ENCODE data around the gene PSMB2.

Gene PSMB2

GRCh38 chr1:35572296-35572695 is 69.0 kb downstream of the PSMB2 start:
- no peak for DNase-seq (ENCODE audit: low spot score)

- no peak for DNase-seq (ENCODE audit: low spot score)
Observed at GRCh38 chr1:35571263-35571662, 70.1 kb downstream of the PSMB2 start.

GRCh38 chr1:35570589-35571137 is 70.7 kb downstream of the PSMB2 start:
- DNase-seq (ENCODE audit: low spot score): no peak

- DNase-seq (ENCODE audit: low spot score): no peak
Observed at GRCh38 chr1:35569936-35570335, 71.4 kb downstream of the PSMB2 start.

- DNase-seq (ENCODE audit: low spot score): peak; percentile 90
Observed at GRCh38 chr1:35568975-35569395, 72.3 kb downstream of the PSMB2 start.

- DNase-seq (ENCODE audit: low spot score): no peak
Observed at GRCh38 chr1:35567947-35568558, 73.3 kb downstream of the PSMB2 start.

GRCh38 chr1:35565742-35566133 is 75.6 kb downstream of the PSMB2 start:
- no peak for DNase-seq (ENCODE audit: low spot score)

GRCh38 chr1:35564884-35565741 is 76.2 kb downstream of the PSMB2 start:
- DNase-seq (ENCODE audit: low spot score): no peak

- peak; percentile 83 for DNase-seq (ENCODE audit: low spot score)
Observed at GRCh38 chr1:35564037-35564883, 77.1 kb downstream of the PSMB2 start.

GRCh38 chr1:35563166-35563565 is 78.2 kb downstream of the PSMB2 start:
- DNase-seq (ENCODE audit: low spot score): no peak

GRCh38 chr1:35561972-35562680 is 79.2 kb downstream of the PSMB2 start:
- no peak for DNase-seq (ENCODE audit: low spot score)

GRCh38 chr1:35561297-35561971 is 79.9 kb downstream of the PSMB2 start:
- DNase-seq (ENCODE audit: low spot score): peak; percentile 77

- DNase-seq (ENCODE audit: low spot score): peak; percentile 92
Observed at GRCh38 chr1:35560256-35561225, 80.8 kb downstream of the PSMB2 start.

GRCh38 chr1:35559317-35559944 is 81.9 kb downstream of the PSMB2 start:
- DNase-seq (ENCODE audit: low spot score): peak; percentile 62

GRCh38 chr1:35558374-35559316 is 82.7 kb downstream of the PSMB2 start:
- no peak for DNase-seq (ENCODE audit: low spot score)

GRCh38 chr1:35557611-35558373 is 83.5 kb downstream of the PSMB2 start, which contains the start of gene NCDN:
TSS of gene NCDN (plus strand) at chr1:35557799. CDS start at chr1:35558191, 392 bp downstream.
- peak; percentile 97 for DNase-seq (ENCODE audit: low spot score)

GRCh38 chr1:35557118-35557610 is 84.2 kb downstream of the PSMB2 start, which contains the start of gene KIAA0319L:
TSS of gene KIAA0319L (minus strand) at chr1:35557403. CDS start at chr1:35554491, 2,912 bp downstream.
- DNase-seq (ENCODE audit: low spot score): peak; percentile 94
